GM19463 (cell line): ENCODE results near the gene FBXO47.

Experiments
- ATAC-seq: cut with Tn5 transposase; IDR thresholded peaks from one replicate; pipeline ENCODE4 v1.9.1; 2021; ENCODE audit warnings: mild to moderate bottlenecking, moderate library complexity; ENCODE audit not compliant: unreplicated experiment

FBXO47 gene

GRCh38 chr17:38967290-38967738 lies at the start of gene FBXO47:
Gene FBXO47, minus strand, starts transcription at chr17:38967403. Its CDS starts 4,378 bp downstream, at chr17:38963025.
- ATAC-seq: no peak

- ATAC-seq: no peak
Observed at GRCh38 chr17:39016193-39017153, 49.3 kb upstream of the FBXO47 start.

- no peak for ATAC-seq
Observed at GRCh38 chr17:39015546-39015935, 48.3 kb upstream of the FBXO47 start.

- no peak for ATAC-seq
Observed at GRCh38 chr17:39014795-39015545, 47.8 kb upstream of the FBXO47 start.

- ATAC-seq: no peak
Observed at GRCh38 chr17:39014044-39014794, 47.0 kb upstream of the FBXO47 start.

GRCh38 chr17:39012725-39013124 lies 45.5 kb upstream of the FBXO47 start:
- no peak for ATAC-seq

GRCh38 chr17:39011907-39012468 lies 44.8 kb upstream of the FBXO47 start:
- ATAC-seq: no peak

GRCh38 chr17:39009581-39010001 lies 42.4 kb upstream of the FBXO47 start:
- ATAC-seq: no peak

GRCh38 chr17:39008633-39009032 lies 41.4 kb upstream of the FBXO47 start:
- no peak for ATAC-seq

- no peak for ATAC-seq
Observed at GRCh38 chr17:39002991-39003715, 36.0 kb upstream of the FBXO47 start.

- no peak for ATAC-seq
Observed at GRCh38 chr17:39001703-39002637, 34.8 kb upstream of the FBXO47 start.

- no peak for ATAC-seq
Observed at GRCh38 chr17:39000021-39000601, 32.9 kb upstream of the FBXO47 start.

GRCh38 chr17:38996660-38997337 lies 29.6 kb upstream of the FBXO47 start:
- no peak for ATAC-seq

- no peak for ATAC-seq
Observed at GRCh38 chr17:38994026-38994425, 26.8 kb upstream of the FBXO47 start.

- ATAC-seq: no peak
Observed at GRCh38 chr17:38984666-38985065, 17.5 kb upstream of the FBXO47 start.

GRCh38 chr17:38982858-38983746 lies 15.9 kb upstream of the FBXO47 start:
- ATAC-seq: no peak

GRCh38 chr17:38981636-38982035 lies 14.4 kb upstream of the FBXO47 start:
- no peak for ATAC-seq
